Heart left ventricle (tissue), 16 donors: ENCODE results near the gene TRIM44. TPM values are rescaled to one million over a fixed set of nuclear protein-coding genes. Genes with fewer than 3 reads are reported as not detected.

Source experiments
- ATAC-seq, 4 donors: fragments of 200-7000 bp; cut with Tn5 transposase; one replicate each; pipeline ENCODE4 v1.9.1; 2020 to 2022; ENCODE audit warnings: moderate library complexity in 4 of 4, mild to moderate bottlenecking in 3 of 4, moderate number of reproducible peaks in 1 of 4
- DNase-seq, 5 donors: peaks; one replicate each; pipeline ENCODE4 v3.0.0-alpha.2; 2020
- H3K27ac ChIP-seq, 12 donors: fragments of 200-600 bp; sonication (generic) in 4 of 12; one replicate each; pipeline versions ENCODE4 v1.5.0 to v1.8.0; 2016 to 2022; ENCODE audit warnings: mild to moderate bottlenecking in 2 of 12
- H3K27me3 ChIP-seq, 9 donors: fragments of 200-600 bp; sonication (generic) in 2 of 9; one replicate each; pipeline versions ENCODE4 v1.5.1 to v1.8.0; 2016 to 2022; ENCODE audit warnings: mild to moderate bottlenecking in 3 of 9
- H3K36me3 ChIP-seq, 9 donors: fragments of 200-600 bp; sonication (generic) in 2 of 9; one replicate each; pipeline versions ENCODE4 v1.5.0 to v1.8.0; 2018 to 2022; ENCODE audit warnings: mild to moderate bottlenecking in 2 of 9
- H3K4me1 ChIP-seq, 12 donors: fragments of 200-600 bp; sonication (generic) in 4 of 12; one replicate each; pipeline versions ENCODE4 v1.5.0 to v1.8.0; 2016 to 2022; ENCODE audit warnings: mild to moderate bottlenecking in 3 of 12
- H3K4me3 ChIP-seq, 12 donors: fragments of 200-600 bp; sonication (generic) in 4 of 12; one replicate each; pipeline versions ENCODE4 v1.5.0 to v1.8.0; 2017 to 2022; ENCODE audit warnings: mild to moderate bottlenecking in 9 of 12, moderate library complexity in 4 of 12
- H3K9me3 ChIP-seq, 12 donors: fragments of 200-600 bp; sonication (generic) in 4 of 12; one replicate each; pipeline versions ENCODE4 v1.5.0 to v1.8.0; 2016 to 2022; ENCODE audit warnings: mild to moderate bottlenecking in 1 of 12
- POLR2A ChIP-seq, 2 donors: fragments of 450-650 bp; IDR thresholded peaks; one replicate each; pipeline ENCODE4 v1.6.1; 2017; ENCODE audit warnings: antibody characterized with exemption in 2 of 2, mild to moderate bottlenecking in 2 of 2, moderate library complexity in 2 of 2
- WGBS, 4 donors: extraction: QIAGEN DNeasy Blood & Tissue Kit in 2 of 4; methylation state at CpG; one replicate each; pipeline versions ENCODE4 v1.1.5 to v1.1.7; 2013 to 2018; 5-methylcytosine and 5-hydroxymethylcytosine counted together
- intact Hi-C, 10 donors: fragments of 100-400 bp; cut with DNase I; formaldehyde crosslinking; loops; one replicate each; pipeline versions ENCODE4 v1.11.1 to v1.14.2; 2022
- polyA plus RNA-seq, 2 donors: library from polyadenylated mRNA; stranded (reverse); fragments of 200-250 nt; gene quantifications; one replicate each; pipeline ENCODE4 v1.2.3, GENCODE V29; 2013
- total RNA-seq, 9 donors: library from RNA; depleted of rRNA in 2 of 9; stranded (reverse); fragments of >200 nt in 2 of 9; fragmentation: NEBNext Ultra II Directional in 3 of 9; extraction: Animal tissue kit (Norgen Biotek cat#: 25700) in 3 of 9; gene quantifications; one replicate each; pipeline versions ENCODE4 v1.1.0 to v1.2.4, GENCODE V29; 2016 to 2023
- TF ChIP-seq, protein P1 (sequence below), 12 donors: fragments of 200-600 bp; sonication (generic) in 4 of 12; IDR thresholded peaks; one replicate each; pipeline versions ENCODE4 v1.5.0 to v1.8.0; 2018 to 2022; ENCODE audit warnings: antibody characterized with exemption in 12 of 12, mild to moderate bottlenecking in 5 of 12
- donor health status: ischemic (EF 13 %, LVEDD 7.1; RV severe dilation, severe dysfunction).
- donor health status: healthy with polysubstance abuse.
- donor health status: DM: no; HTN: yes; CAD: no.
- donor health status: DM: no; HTN: no; CAD: no.
- donor health status: ischemic (EF 25% LVEDD 6.9; RV normal size, moderate dysfunction).
- donor health status: ischemic (EF 25% LVEDD 5.7; RV mildly dilated, moderate dysfunction).
- donor health status: healthy.
- donor health status: DM: yes; HTN: yes; CAD: no.
- donor health status: ischemic (EF 35%, LVEDD 5.7; RV mildly dilated, moderate dysfunction).
- donor health status: nonischemic (EF 11% LVEDD 7.7; RV severe dilation, severe dysfunction).
- donor health status: DM: yes; HTN: yes; CAD: no.
- donor health status: PGD.
- donor health status: ischemic (EF 29% LVEDD 5.4; RV normal size, mild dysfunction).
- donor health status: nonischemic (EF 23%, LVEDD 6.1; RV moderate dilation, normal function).

TRIM44 gene
- total and polyA plus RNA-seq, 11 donors = 7.9 to 55.3 (median 44.1) TPM

GRCh38 chr11:35736952-35737351, 74.4 kb downstream of the TRIM44 start:
- no peak for ATAC-seq
- TF ChIP-seq, protein P1, sequence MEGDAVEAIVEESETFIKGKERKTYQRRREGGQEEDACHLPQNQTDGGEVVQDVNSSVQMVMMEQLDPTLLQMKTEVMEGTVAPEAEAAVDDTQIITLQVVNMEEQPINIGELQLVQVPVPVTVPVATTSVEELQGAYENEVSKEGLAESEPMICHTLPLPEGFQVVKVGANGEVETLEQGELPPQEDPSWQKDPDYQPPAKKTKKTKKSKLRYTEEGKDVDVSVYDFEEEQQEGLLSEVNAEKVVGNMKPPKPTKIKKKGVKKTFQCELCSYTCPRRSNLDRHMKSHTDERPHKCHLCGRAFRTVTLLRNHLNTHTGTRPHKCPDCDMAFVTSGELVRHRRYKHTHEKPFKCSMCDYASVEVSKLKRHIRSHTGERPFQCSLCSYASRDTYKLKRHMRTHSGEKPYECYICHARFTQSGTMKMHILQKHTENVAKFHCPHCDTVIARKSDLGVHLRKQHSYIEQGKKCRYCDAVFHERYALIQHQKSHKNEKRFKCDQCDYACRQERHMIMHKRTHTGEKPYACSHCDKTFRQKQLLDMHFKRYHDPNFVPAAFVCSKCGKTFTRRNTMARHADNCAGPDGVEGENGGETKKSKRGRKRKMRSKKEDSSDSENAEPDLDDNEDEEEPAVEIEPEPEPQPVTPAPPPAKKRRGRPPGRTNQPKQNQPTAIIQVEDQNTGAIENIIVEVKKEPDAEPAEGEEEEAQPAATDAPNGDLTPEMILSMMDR (IDR thresholded peaks at IDR 0.05) = no peak
- TF ChIP-seq POLR2A (IDR thresholded peaks at IDR 0.05) = no peak
- no peaks in the 10 kb centered on the region for H3K9me3 ChIP-seq
- H3K4me3 ChIP-seq = no peak overlapping the region
- no peak overlapping the region for H3K27ac ChIP-seq
- no peak for DNase-seq
- no peaks in the 10 kb centered on the region for H3K27me3 ChIP-seq
- peaks cover 0 to 14% (median 0%) of the 10 kb centered on the region in 12 donors for H3K4me1 ChIP-seq
- intact Hi-C loops = no loop called here
- whole genome bisulfite sequencing, 4 donors = 97 to 99% (median 97%) methylated on average over 2 of the region's 2 CpGs
- peaks cover 0 to 32% (median 25%) of the 10 kb centered on the region in 9 donors for H3K36me3 ChIP-seq

- TF ChIP-seq, protein P1 (IDR thresholded peaks at IDR 0.05) = no peak
- no peak for TF ChIP-seq POLR2A (IDR thresholded peaks at IDR 0.05)
- Histone ChIP-seq H3K4me3 (no peak overlapping the region), H3K27me3 (no peaks in the 10 kb centered on the region), H3K27ac (no peak overlapping the region), H3K9me3 (no peaks in the 10 kb centered on the region), H3K4me1 (peaks cover 0 to 14% (median 0%) of the 10 kb centered on the region in 12 donors), H3K36me3 (peaks cover 0 to 37% (median 29%) of the 10 kb centered on the region in 9 donors)
- DNase-seq (no peak), ATAC-seq (no peak)
- WGBS, 4 donors = 64 to 77% (median 66%) methylated on average over 4 of the region's 4 CpGs
- intact Hi-C loops = no loop called here
These were observed 77.7 kb downstream of the TRIM44 start for GRCh38 chr11:35740061-35740799.

- no peak for ATAC-seq
- Histone ChIP-seq H3K27me3 (no peaks in the 10 kb centered on the region), H3K27ac (no peak overlapping the region), H3K4me1 (peaks cover 0 to 14% (median 0%) of the 10 kb centered on the region in 12 donors), H3K4me3 (no peak overlapping the region), H3K36me3 (peaks cover 0 to 18% (median 6%) of the 10 kb centered on the region in 9 donors), H3K9me3 (no peaks in the 10 kb centered on the region)
- no peak for TF ChIP-seq POLR2A (IDR thresholded peaks at IDR 0.05)
- TF ChIP-seq, protein P1 (IDR thresholded peaks at IDR 0.05) = no peak
- intact Hi-C loops = no loop called here
- no peak for DNase-seq
- 97 to 99% (median 98%) methylated on average over 4 of the region's 4 CpGs for WGBS, 4 donors
These were observed 80.3 kb downstream of the TRIM44 start for GRCh38 chr11:35742707-35743454.
